Islet precursor cell (in vitro differentiated cells): Measurements from ENCODE around the gene HOXA5.

Source experiments
- DNase-seq: peaks from one replicate; pipeline ENCODE4 v3.0.0-alpha.2; 2018

The HOXA5 gene

GRCh38 chr7:27147199-27148030, 3.9 kb upstream of the HOXA5 start, which contains the start of gene HOXA6:
TSS of gene HOXA6 (minus strand) at chr7:27147774. CDS start at chr7:27147749, 25 bp downstream.
- DNase-seq = peak; percentile 58

- DNase-seq = no peak
Observed at GRCh38 chr7:27146491-27147198, 3.2 kb upstream of the HOXA5 start.

DNA sequence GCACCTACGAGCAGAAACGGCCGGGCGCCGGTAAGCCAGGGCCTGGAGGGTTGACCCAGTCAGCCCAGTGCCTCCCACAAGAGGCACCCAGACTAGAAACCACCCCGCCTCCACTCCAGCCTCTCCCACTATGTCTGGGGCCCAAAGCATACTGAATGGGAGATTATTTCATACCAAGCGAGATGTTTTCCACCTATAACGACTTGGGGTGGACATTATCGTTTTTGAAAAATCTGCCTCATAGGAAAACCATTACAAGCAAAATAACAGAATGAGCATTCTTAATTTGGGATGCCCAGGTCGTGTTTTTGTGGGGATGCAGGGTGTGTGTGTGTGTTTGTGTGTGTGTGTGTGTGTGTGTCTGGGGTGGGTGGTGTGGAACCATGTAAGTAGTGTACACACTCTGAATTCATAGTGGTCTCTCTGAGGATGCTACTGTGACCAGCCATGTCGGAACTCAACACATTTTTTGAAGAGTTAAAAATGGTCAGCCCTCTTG, 2.5 kb upstream of the HOXA5 start:
- no peak for DNase-seq

- DNase-seq = peak; percentile 58
Observed at GRCh38 chr7:27145165-27145913, 1.9 kb upstream of the HOXA5 start.

DNA sequence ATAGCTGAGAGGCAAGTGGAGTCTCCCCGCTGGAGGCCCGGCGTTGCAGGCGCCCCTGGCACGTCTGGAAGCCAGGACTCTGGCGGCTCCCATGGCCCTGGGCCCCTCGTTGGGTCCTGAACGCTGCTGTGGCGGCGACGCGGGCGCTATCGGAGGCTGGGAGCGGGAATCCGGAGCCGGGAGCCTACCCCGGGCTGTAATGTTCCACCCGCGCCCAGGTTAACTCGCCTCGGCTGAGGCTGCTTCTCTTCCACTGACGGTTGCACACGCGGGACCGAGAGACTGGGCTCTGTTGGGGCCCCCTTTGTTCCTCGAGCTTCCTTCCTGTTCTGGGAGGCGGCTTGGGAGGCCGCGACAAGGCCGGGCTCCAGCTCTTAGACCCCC, 1.3 kb upstream of the HOXA5 start:
- DNase-seq = peak; percentile 56

- peak; percentile 49 for DNase-seq
Observed at GRCh38 chr7:27143950-27144780, 684 bp upstream of the HOXA5 start.

- DNase-seq = peak; percentile 57
Observed at GRCh38 chr7:27142580-27143022, 880 bp downstream of the HOXA5 start.

- peak; percentile 73 for DNase-seq
Observed at GRCh38 chr7:27141923-27142579, 1.4 kb downstream of the HOXA5 start.

- no peak for DNase-seq
Observed at GRCh38 chr7:27141137-27141922, 2.2 kb downstream of the HOXA5 start.

DNA sequence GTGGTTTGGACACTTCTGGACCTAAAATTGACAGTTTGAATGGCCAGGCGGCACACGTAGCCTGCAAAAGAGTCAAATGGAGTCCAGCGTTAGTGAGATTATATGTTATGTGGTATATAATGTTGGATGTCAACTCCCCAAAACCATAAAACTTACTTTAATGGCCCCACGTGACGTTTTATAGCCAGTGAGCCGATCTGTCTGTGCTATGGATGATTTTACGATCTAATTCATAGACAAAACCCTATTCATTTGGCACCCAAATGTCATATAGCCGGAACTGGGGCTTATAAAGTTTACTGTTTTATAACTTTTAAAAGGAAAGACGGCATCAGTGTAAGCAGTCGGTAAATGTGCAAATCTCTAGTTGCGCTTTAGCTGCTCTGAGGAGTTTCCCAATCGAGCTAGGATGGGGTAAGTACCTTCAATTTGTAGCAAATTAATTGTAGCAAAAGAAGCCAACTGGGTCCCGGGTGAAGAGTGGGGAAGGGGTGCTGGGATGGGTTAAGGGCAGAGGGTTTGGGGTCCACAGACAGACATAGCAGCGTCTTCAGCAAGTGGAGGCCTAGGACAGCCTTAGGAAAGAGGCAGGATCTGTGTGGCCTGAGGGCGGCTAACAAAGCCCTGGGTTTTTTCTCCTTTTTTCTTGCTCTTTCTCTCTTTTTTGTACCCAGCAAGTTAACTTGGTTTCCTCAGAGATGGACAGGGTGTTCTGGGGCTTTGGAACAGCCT, 3.2 kb downstream of the HOXA5 start:
- peak; percentile 39 for DNase-seq

DNA sequence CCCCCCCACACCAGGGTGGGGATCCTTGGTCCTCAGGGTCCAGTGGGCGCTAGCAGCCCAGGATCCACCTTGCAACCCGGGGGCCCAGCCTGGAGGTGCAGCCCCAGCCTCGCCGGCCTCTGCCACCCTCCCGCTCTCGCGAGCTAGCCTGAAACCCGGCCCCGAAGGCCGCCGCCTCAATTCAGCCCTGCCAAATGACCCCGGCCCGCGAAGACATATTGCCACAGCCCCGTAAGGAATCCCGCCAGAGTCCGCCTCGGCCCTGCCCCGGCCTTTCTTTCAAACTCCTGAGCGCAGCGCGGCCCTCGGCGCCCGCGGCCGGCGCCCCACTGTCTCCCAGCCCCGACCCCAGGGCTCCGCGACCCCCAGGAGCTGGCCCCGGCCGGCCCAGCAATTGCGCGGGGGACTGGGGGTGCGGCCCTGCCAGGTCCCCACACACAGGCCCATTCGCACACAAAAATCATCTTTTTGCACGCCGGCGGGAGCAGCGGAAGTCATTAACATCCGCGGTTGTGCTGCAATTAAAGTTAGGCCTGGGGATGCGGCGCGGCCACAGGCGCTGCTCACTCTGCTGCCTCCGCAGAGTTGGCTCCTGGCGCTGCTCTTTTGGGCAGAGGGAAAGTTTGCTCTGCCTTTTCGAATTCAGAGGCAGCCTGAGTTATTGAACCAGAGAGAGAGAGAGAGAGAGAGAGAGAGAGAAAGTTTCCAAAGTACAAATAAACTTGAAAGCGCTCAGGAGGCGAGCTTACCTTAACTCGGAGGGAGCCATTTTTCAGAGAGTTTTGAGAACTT, 4.0 kb downstream of the HOXA5 start:
- DNase-seq = peak; percentile 74

GRCh38 chr7:27138985-27139333, 4.5 kb downstream of the HOXA5 start:
- DNase-seq = no peak

DNA sequence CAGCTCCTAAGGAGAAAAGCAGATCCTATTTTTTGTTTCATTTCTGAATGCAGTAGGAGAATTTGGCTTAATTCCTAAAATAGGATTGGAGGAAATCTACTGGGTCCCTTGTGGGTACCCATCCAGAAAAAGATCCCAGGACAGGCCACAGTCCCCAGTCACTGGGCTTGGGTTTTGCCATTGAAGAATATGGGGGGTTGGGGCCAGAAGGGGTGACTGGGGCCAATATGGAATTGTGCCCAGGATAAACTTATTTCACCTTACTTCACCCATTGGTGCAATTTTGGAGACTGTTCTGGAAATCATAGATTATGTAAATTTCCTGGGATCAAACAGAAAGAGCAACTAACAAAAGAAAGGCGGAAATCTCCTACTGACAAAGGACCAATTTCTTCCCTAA, 5.0 kb downstream of the HOXA5 start:
- DNase-seq = no peak

DNA sequence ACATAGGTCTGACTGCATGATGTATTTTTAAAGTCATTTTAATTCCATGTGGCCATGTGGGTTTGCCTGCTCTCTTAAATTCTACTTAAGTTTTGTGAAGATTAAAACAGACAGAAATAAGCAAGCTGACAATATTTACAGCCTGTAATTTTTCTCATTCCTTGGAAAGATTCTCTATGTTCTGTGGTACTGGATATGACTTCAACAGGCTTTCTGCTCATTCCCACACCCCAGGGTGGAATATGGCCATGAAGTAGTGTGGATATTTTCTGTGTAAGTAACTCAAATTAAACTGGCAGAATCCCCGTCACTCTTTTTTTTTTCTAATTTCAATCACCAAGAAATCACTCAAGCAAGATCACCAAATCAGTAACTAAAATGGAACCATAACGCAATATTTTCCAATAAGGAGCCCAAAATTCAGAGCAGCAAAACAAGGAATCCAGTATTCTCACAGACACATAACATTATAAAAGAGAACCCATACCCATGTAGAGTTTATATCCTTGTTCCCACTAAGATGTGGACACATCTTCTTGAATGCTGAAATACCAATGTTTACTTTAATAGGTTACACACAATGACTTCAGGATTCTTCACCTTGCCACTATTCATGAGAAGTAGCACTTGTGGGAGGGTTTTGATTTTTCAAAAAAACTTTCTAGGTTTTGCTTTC, 5.7 kb downstream of the HOXA5 start:
- DNase-seq = no peak

DNA sequence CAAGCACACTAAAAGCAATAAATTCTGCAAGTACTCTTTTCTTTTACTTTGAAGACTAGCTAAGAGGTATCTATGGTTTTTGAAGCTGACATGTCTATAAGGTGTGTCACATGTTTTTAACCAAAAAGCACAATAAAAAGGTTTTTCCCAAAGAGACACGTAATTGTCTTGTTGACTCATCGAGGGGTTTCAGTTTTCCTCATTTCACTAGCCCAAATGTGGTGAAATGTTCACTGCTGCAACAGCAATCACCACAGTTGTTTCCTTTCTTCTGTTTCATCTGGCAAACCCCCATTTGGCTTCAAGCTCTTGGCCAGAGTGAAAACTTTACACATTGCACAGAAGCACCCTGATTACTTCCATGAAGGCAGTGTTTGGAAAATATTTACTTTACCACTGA, 9.1 kb downstream of the HOXA5 start:
- no peak for DNase-seq

DNA sequence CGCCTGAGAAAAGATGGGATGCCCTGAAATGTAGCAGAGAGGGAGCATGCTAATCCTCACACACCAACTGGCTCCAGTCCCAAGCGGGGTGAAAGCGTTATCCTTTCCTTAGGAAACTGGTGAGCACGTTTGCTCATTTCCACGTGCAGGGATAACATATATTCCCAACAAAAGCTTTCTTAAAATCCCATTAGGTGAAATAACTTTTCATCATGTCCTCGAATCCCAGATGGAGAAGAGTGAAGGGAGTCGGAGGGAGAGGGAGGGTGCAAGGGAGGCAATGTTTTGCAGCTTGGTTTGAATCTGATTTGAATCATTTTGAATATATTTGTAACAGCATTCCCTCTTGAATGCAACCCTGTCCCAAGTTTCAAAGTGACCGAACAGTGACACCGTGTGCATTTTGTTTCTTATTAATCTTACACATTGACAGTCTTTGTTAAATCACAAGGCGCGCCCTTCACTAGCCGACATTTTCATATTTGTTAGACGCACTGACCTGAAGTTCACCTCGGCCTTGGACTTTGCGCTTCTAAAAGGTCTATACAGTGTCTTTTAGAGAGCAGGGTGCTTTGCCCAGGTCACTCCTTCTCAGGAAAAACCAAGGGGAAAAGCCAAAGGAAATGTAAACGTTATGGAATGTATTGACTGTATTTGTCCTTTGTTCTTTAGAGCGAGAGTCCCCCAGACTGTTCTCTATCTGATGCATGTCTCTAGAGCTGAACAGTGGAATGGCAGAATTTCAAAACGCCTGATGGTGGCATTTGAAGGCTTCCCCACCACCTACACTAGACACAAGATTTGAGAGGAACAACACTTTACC, 9.9 kb downstream of the HOXA5 start:
- no peak for DNase-seq

- no peak for DNase-seq
Observed at GRCh38 chr7:27132978-27133377, 10.5 kb downstream of the HOXA5 start.

- DNase-seq = no peak
Observed at GRCh38 chr7:27132214-27132613, 11.3 kb downstream of the HOXA5 start.
